Endothelial cell of hepatic sinusoid (primary cell): ENCODE results near the gene MZB1.

ENCODE experiments used
- in situ Hi-C: cut with HindIII; loops from 2 replicates; pipeline ENCODE4 v1.10.0; 2017; ENCODE audit warnings: low sequenced_read_pairs

Gene MZB1

GRCh38 chr5:139341187-139341688, 48.5 kb downstream of the MZB1 start:
- in situ Hi-C loops: loop anchor here (5.0 kb wide), 1 partner anchor 56 kb away; the partner anchor contains the start of gene PROB1

DNA sequence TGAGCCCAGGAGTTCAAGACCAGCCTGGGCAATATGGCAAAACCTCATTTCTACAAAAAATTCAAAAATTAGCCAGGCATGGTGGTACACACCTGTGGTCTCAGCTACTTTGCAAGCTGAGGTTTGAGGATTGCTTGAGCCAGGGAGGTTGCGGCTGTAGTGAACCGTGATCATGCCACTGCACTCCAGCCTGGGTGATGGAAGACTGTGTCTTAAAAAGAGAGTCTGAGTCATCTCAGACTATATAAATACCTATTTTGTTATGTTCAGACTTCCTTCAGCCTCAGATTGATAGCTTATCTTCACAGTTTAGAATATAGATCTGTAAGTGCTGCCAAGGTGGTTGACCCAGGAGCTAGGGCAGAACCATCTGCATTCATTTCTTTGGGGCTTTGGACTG, 49.7 kb downstream of the MZB1 start:
- in situ Hi-C loops: loop anchor here (5.0 kb wide), 1 partner anchor 57 kb away; the partner anchor contains the start of gene PROB1
